A549 (cell line): ENCODE results near the gene ANKRD28.

Experiments used
- CHD4 ChIP-seq: fragments of 200-600 bp; sonication (generic); IDR thresholded peaks from 2 replicates; pipeline ENCODE4 v1.6.1; 2016; ENCODE audit warnings: antibody characterized with exemption, mild to moderate bottlenecking, borderline replicate concordance
- CTCF ChIP-seq: fragments of >200 bp; sonication (Bioruptor Twin); formaldehyde crosslinking; IDR thresholded peaks from 3 replicates; pipeline ENCODE4 v1.5.1; 2016
- EP300 ChIP-seq, 2 experiments: fragments of >200 bp; sonication (Bioruptor Twin); formaldehyde crosslinking; IDR thresholded peaks; 2 replicates in 1 of 2; 3 replicates in 1 of 2; pipeline ENCODE4 v1.6.1; 2016 to 2017
- HDAC2 ChIP-seq: fragments of 200-600 bp; sonication (generic); IDR thresholded peaks from 2 replicates; pipeline ENCODE4 v1.6.1; 2016
- NFE2L2 ChIP-seq: fragments of 150-350 bp; conservative IDR thresholded peaks from 2 replicates; pipeline ENCODE4 v1.6.1; 2014; ENCODE audit warnings: low read length
- POLR2A ChIP-seq: IDR thresholded peaks from 2 replicates; pipeline ENCODE4 v1.6.1; 2012; ENCODE audit warnings: mild to moderate bottlenecking, low read length
- RCOR1 ChIP-seq: fragments of 150-350 bp; IDR thresholded peaks from 2 replicates; pipeline ENCODE4 v1.6.1; 2014; ENCODE audit warnings: antibody characterized with exemption, low read length, low read depth
- RFX5 ChIP-seq: fragments of 450-650 bp; IDR thresholded peaks from 2 replicates; pipeline ENCODE4 v1.7.1; 2014; ENCODE audit warnings: antibody characterized with exemption, mild to moderate bottlenecking, moderate library complexity
- USF2 ChIP-seq: fragments of 450-650 bp; IDR thresholded peaks from 2 replicates; pipeline ENCODE4 v1.6.1; 2014; ENCODE audit warnings: antibody characterized with exemption

- TF ChIP-seq HDAC2 (no peak), POLR2A (no peak), CTCF (no peak), USF2 (no peak), EP300 (IDR thresholded peaks at IDR 0.05) (peak; percentile 35 to 70; a peak in 3 of 5 replicates), RCOR1 (no peak), CHD4 (no peak), NFE2L2 (no peak), RFX5 (no peak)
These were observed at the start of gene ANKRD28 for GRCh38 chr3:15797642-15798303.
